ENCODE measurements around the gene THSD8. TPM values are rescaled to one million over a fixed set of nuclear protein-coding genes. Genes with fewer than 3 reads are reported as not detected.

The THSD8 gene
- total RNA-seq, 1 donor from 2014 or later: 14.2 TPM

GRCh38 chr19:12779162-12779993 lies 22.5 kb upstream of the THSD8 start:
- Mint-ChIP-seq H3K4me3 (ENCODE audit: unreplicated experiment) (peak overlapping the region; percentile 65), H3K9me3 (ENCODE audit: unreplicated experiment) (no peaks in the 10 kb centered on the region), H3K4me1 (ENCODE audit: unreplicated experiment) (peaks cover 19% of the 10 kb centered on the region), H3K36me3 (ENCODE audit: low read depth, unreplicated experiment) (peaks cover 4% of the 10 kb centered on the region), H3K27ac (ENCODE audit: unreplicated experiment) (peak overlapping the region; percentile 93), H3K27me3 (ENCODE audit: unreplicated experiment) (peaks cover 16% of the 10 kb centered on the region)
- DNase-seq (ENCODE audit: low spot score): peak; percentile 54
- no peak for TF ChIP-seq CTCF (IDR thresholded peaks at IDR 0.05; ENCODE audit: unreplicated experiment)

DNA sequence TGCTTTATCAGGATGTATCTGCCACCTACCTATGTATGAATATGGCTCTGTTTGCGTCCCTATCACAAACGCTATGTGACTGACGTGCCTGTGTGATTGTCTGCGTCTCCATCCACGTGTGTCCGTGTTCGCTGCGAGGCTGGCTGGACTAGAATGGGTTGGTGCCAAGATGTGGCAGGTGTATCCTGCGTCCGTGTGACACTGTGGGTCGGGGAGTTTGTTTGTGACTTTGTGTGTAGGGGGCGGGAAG lies 19.8 kb upstream of the THSD8 start:
- H3K9me3 Mint-ChIP-seq (ENCODE audit: unreplicated experiment): no peaks in the 10 kb centered on the region
- peak overlapping the region; percentile 87 for H3K4me3 Mint-ChIP-seq (ENCODE audit: unreplicated experiment)
- peaks cover 13% of the 10 kb centered on the region for H3K27me3 Mint-ChIP-seq (ENCODE audit: unreplicated experiment)
- peak overlapping the region; percentile 94 for H3K27ac Mint-ChIP-seq (ENCODE audit: unreplicated experiment)
- peaks cover 19% of the 10 kb centered on the region for H3K4me1 Mint-ChIP-seq (ENCODE audit: unreplicated experiment)
- no peak for TF ChIP-seq CTCF (IDR thresholded peaks at IDR 0.05; ENCODE audit: unreplicated experiment)
- peaks cover 4% of the 10 kb centered on the region for H3K36me3 Mint-ChIP-seq (ENCODE audit: low read depth, unreplicated experiment)
- DNase-seq (ENCODE audit: low spot score): no peak

GRCh38 chr19:12782424-12783290 lies 19.2 kb upstream of the THSD8 start:
- Mint-ChIP-seq H3K9me3 (ENCODE audit: unreplicated experiment) (no peaks in the 10 kb centered on the region), H3K27ac (ENCODE audit: unreplicated experiment) (peak overlapping the region; percentile 94), H3K4me3 (ENCODE audit: unreplicated experiment) (peak overlapping the region; percentile 87), H3K27me3 (ENCODE audit: unreplicated experiment) (peaks cover 13% of the 10 kb centered on the region), H3K4me1 (ENCODE audit: unreplicated experiment) (peaks cover 19% of the 10 kb centered on the region), H3K36me3 (ENCODE audit: low read depth, unreplicated experiment) (peaks cover 4% of the 10 kb centered on the region)
- no peak for TF ChIP-seq CTCF (IDR thresholded peaks at IDR 0.05; ENCODE audit: unreplicated experiment)
- peak; percentile 84 for DNase-seq (ENCODE audit: low spot score)

- Mint-ChIP-seq H3K9me3 (ENCODE audit: unreplicated experiment) (no peaks in the 10 kb centered on the region), H3K27me3 (ENCODE audit: unreplicated experiment) (peaks cover 18% of the 10 kb centered on the region), H3K27ac (ENCODE audit: unreplicated experiment) (peak overlapping the region; percentile 95), H3K36me3 (ENCODE audit: low read depth, unreplicated experiment) (peaks cover 4% of the 10 kb centered on the region), H3K4me1 (ENCODE audit: unreplicated experiment) (peaks cover 23% of the 10 kb centered on the region), H3K4me3 (ENCODE audit: unreplicated experiment) (peak overlapping the region; percentile 84)
- DNase-seq (ENCODE audit: low spot score): no peak
- TF ChIP-seq CTCF (IDR thresholded peaks at IDR 0.05; ENCODE audit: unreplicated experiment): no peak
Measured at GRCh38 chr19:12783291-12783848, 18.5 kb upstream of the THSD8 start.

Data from endothelial cell (in vitro differentiated cells).